WTC11 (cell line): Measurements from ENCODE around the gene RAET1G.

Experiments
- SP1 ChIP-seq: sonication (generic); formaldehyde crosslinking; conservative IDR thresholded peaks from 2 replicates; pipeline ENCODE4 v1.8.1; 2022; ENCODE audit warnings: missing genetic modification reagents
- TEAD1 ChIP-seq: sonication (generic); formaldehyde crosslinking; IDR thresholded peaks from 2 replicates; pipeline ENCODE4 v1.8.0; 2022; ENCODE audit warnings: mild to moderate bottlenecking, missing genetic modification reagents
- TF ChIP-seq, protein P1 (sequence below): sonication (generic); formaldehyde crosslinking; IDR thresholded peaks from 2 replicates; pipeline ENCODE4 v1.8.0; 2022; ENCODE audit warnings: mild to moderate bottlenecking, missing genetic modification reagents

DNA sequence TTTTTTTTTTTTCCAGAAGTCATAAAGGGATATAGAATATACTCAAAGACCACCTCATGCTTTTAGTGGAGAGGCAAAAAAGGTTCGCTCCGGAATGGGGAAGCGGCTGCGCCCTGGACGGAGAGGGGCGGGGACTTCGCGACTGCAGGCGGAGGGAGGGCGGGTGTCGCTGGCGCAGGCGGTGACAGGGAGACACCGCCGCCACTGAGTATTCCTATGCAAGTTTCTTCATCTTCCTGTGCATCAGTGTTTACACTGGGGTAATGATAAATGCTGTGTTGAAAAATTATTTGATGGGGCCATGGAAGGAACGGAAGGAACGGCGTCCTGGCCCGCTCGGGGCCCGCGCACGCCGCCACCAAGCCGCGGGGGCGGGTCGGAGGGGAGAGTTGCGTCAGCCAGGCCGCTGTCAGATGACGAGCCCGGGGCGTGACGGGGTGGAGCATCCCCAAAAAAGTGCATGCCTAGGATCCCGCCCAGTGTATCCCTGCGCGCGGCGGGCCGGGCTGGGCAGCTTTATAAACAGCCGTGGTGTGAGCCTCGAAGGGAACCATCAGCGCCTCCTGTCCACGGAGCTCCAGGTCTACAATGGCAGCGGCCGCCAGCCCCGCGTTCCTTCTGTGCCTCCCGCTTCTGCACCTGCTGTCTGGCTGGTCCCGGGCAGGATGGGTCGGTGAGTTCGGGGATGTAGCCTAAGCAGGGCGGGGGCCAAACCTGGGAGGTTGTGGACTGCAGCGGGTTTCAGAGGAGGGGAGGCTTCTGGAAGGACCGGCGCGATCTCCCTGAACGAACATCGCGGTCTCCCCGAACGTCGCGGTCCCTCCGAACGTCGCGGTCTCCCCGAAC lies 40.8 kb upstream of the RAET1G start, which contains the start of gene ULBP1:
- TF ChIP-seq, protein P1, sequence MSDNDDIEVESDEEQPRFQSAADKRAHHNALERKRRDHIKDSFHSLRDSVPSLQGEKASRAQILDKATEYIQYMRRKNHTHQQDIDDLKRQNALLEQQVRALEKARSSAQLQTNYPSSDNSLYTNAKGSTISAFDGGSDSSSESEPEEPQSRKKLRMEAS: peak; percentile 93
- peak; percentile 89 for TF ChIP-seq SP1
- TF ChIP-seq TEAD1: 0 out of 2 replicates have a peak, but pooled peaks have one; percentile 31
